ENCODE measurements around the gene FRMPD4. TPM values are rescaled to one million over a fixed set of nuclear protein-coding genes. Genes with fewer than 3 reads are reported as not detected.

FRMPD4 gene
- total and polyA plus RNA-seq, 10 of the 15 experiments (the other 5 are each of a cell fraction or from before 2014, with no cell fraction given) = not detected

GRCh38 chrX:12332786-12333347 is 194.6 kb downstream of the FRMPD4 start:
- Histone ChIP-seq H3K4me1 (ENCODE audit: control insufficient read depth, insufficient read depth, low read length) (no peaks in the 10 kb centered on the region), H3K27me3 (replicated peaks in 1 of 2; ENCODE audit: control insufficient read depth in 2 of 2, insufficient read depth in 2 of 2, low read length in 1 of 2) (no peaks in the 10 kb centered on the region; a peak in 2 of 4 replicates), H3K9me3 (replicated peaks; ENCODE audit: control insufficient read depth, insufficient read depth, low read length) (no peaks in the 10 kb centered on the region), H3K36me3 (ENCODE audit: control insufficient read depth in 2 of 2, insufficient read depth in 2 of 2, low read length in 1 of 2) (no peaks in the 10 kb centered on the region), H3K79me2 (ENCODE audit: control insufficient read depth, insufficient read depth, low read length) (no peaks in the 10 kb centered on the region), H3K9ac (ENCODE audit: control insufficient read depth, insufficient read depth, low read length) (no peak overlapping the region), H3K4me3 (no peak overlapping the region), H3K4me2 (ENCODE audit: control insufficient read depth, insufficient read depth) (no peak overlapping the region), H4K20me1 (ENCODE audit: control insufficient read depth, insufficient read depth) (no peaks in the 10 kb centered on the region), H3K27ac (ENCODE audit: control insufficient read depth, insufficient read depth) (no peak overlapping the region), H2AFZ (ENCODE audit: control insufficient read depth, low read depth, low read length) (no peak overlapping the region)
- ChIA-PET SMC1A (ENCODE audit: uncharacterized antibody, unreplicated experiment) (interaction anchor here (0.7 kb wide), 1 partner anchor 193 kb away, joined by 3 read pairs; no protein-coding TSS in a partner anchor), CTCF (no interaction called here), POLR2A (no interaction called here), RAD21 (ENCODE audit: unreplicated experiment) (no interaction called here)
- intact Hi-C loops (cut with micrococcal nuclease; ENCODE audit: unreplicated experiment) (no loop called here), in situ Hi-C loops (cut with MboI) (no loop called here)
- FAIRE-seq = no peak
- 16% methylated on average over 3 of the region's 3 CpGs for WGBS (ENCODE audit: insufficient coverage, insufficient replicate concordance, low lambda C conversion rate, missing lambda C conversion rate)
- no peak for ATAC-seq
- DNase-seq (ENCODE audit: low read depth, low spot score) = no peak
- TF ChIP-seq POLR2AphosphoS5 (IDR thresholded peaks at IDR 0.05; ENCODE audit: low read length) (no peak), PKNOX1 (IDR thresholded peaks at IDR 0.05) (no peak), FOS (IDR thresholded peaks at IDR 0.05; ENCODE audit: borderline replicate concordance, extremely low read depth, insufficient read length) (no peak), ZNF384 (IDR thresholded peaks at IDR 0.05; ENCODE audit: borderline replicate concordance, low read depth, low read length) (no peak), BRCA1 (IDR thresholded peaks at IDR 0.05; ENCODE audit: low read depth, low read length) (no peak), JUNB (IDR thresholded peaks at IDR 0.05) (no peak), ASH2L (IDR thresholded peaks at IDR 0.05; ENCODE audit: borderline replicate concordance, low read depth) (no peak), IKZF1 (conservative IDR thresholded peaks at IDR 0.05) (no peak), SIX5 (IDR thresholded peaks at IDR 0.05; ENCODE audit: low read depth, low read length, severe bottlenecking) (no peak), NBN (IDR thresholded peaks at IDR 0.05) (no peak), BHLHE40 (IDR thresholded peaks at IDR 0.05; ENCODE audit: borderline replicate concordance in 1 of 2, low read depth in 2 of 2, low read length in 1 of 2) (no peak)
- TF ChIP-seq, protein P1, sequence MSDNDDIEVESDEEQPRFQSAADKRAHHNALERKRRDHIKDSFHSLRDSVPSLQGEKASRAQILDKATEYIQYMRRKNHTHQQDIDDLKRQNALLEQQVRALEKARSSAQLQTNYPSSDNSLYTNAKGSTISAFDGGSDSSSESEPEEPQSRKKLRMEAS (IDR thresholded peaks at IDR 0.05; ENCODE audit: low read depth, low read length) = no peak
- TF ChIP-seq, protein P2, sequence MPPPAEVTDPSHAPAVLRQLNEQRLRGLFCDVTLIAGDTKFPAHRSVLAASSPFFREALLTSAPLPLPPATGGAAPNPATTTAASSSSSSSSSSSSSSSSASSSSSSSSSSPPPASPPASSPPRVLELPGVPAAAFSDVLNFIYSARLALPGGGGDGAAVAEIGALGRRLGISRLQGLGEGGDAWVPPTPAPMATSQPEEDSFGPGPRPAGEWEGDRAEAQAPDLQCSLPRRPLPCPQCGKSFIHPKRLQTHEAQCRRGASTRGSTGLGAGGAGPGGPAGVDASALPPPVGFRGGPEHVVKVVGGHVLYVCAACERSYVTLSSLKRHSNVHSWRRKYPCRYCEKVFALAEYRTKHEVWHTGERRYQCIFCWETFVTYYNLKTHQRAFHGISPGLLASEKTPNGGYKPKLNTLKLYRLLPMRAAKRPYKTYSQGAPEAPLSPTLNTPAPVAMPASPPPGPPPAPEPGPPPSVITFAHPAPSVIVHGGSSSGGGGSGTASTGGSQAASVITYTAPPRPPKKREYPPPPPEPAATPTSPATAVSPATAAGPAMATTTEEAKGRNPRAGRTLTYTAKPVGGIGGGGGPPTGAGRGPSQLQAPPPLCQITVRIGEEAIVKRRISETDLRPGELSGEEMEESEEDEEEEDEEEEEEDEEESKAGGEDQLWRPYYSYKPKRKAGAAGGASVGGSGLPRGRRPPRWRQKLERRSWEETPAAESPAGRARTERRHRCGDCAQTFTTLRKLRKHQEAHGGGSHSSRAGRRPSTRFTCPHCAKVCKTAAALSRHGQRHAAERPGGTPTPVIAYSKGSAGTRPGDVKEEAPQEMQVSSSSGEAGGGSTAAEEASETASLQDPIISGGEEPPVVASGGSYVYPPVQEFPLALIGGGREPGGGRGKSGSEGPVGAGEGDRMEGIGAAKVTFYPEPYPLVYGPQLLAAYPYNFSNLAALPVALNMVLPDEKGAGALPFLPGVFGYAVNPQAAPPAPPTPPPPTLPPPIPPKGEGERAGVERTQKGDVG (CRISPR knock-in tag; IDR thresholded peaks at IDR 0.05) = no peak
- BruUV-seq (replicated peaks) = no TSS peak

All from GM12878 (cell line).